WI38 (cell line): ENCODE results near the gene IMMP2L.

ENCODE experiments used
- H3K4me3 ChIP-seq: 2 replicates; pipeline ENCODE4 v1.5.1; 2011; ENCODE audit warnings: low read depth, mild to moderate bottlenecking, control low read depth, low read length
- CTCF ChIP-seq: IDR thresholded peaks from 2 replicates; pipeline ENCODE4 v1.5.1; 2012; ENCODE audit warnings: low read depth, mild to moderate bottlenecking, control low read depth, low read length

IMMP2L gene

GRCh38 chr7:110688908-110689307 is 873.4 kb downstream of the IMMP2L start:
- TF ChIP-seq CTCF = no peak
- no peak overlapping the region for H3K4me3 ChIP-seq

- no peak overlapping the region for H3K4me3 ChIP-seq
- TF ChIP-seq CTCF = no peak
Observed at GRCh38 chr7:110685899-110686298, 876.4 kb downstream of the IMMP2L start.

- no peak for TF ChIP-seq CTCF
- no peak overlapping the region for H3K4me3 ChIP-seq
Observed at GRCh38 chr7:110681941-110682340, 880.4 kb downstream of the IMMP2L start.

GRCh38 chr7:110677405-110677804 is 884.9 kb downstream of the IMMP2L start:
- TF ChIP-seq CTCF = no peak
- no peak overlapping the region for H3K4me3 ChIP-seq

- no peak overlapping the region for H3K4me3 ChIP-seq
Observed at GRCh38 chr7:110676785-110677184, 885.5 kb downstream of the IMMP2L start.

GRCh38 chr7:110675383-110676103 is 886.7 kb downstream of the IMMP2L start:
- TF ChIP-seq CTCF = no peak
- H3K4me3 ChIP-seq = no peak overlapping the region

More at GRCh38 chr7:110676785-110677184, 885.5 kb downstream of the IMMP2L start:
- TF ChIP-seq CTCF = no peak

GRCh38 chr7:110673148-110673547 is 889.1 kb downstream of the IMMP2L start:
- H3K4me3 ChIP-seq = no peak overlapping the region
- TF ChIP-seq CTCF = no peak
